Panc1 (cell line): ENCODE results near the gene RIMBP2. TPM values are rescaled to one million over a fixed set of nuclear protein-coding genes. Genes with fewer than 3 reads are reported as not detected.

Experiments
- ATAC-seq: fragments of 200-7000 bp; cut with Tn5 transposase; 2 replicates; pipeline ENCODE4 v1.9.1; 2020; ENCODE audit warnings: mild to moderate bottlenecking, moderate library complexity
- BruUV-seq: library from RNA; stranded (reverse); fragments of 400-500 nt; replicated peaks from 2 replicates; lab custom pipeline; 2021; lab: Mats Ljungman, UMichigan
- CTCF ChIA-PET: fragments of 300-600 bp; sonication (Branson Sonifier 250); formaldehyde crosslinking; loops from one replicate; lab custom pipeline; 2022; ENCODE audit warnings: antibody characterized with exemption; lab: Charles Lee
- POLR2A ChIA-PET: fragments of 300-600 bp; sonication (Branson Sonifier 250); formaldehyde crosslinking; loops from one replicate; lab custom pipeline; 2022; ENCODE audit warnings: antibody characterized with exemption; lab: Charles Lee
- DNase-seq: peaks from one replicate; pipeline ENCODE4 v3.0.0-alpha.2; 2010; ENCODE audit warnings: low read depth, low spot score
- H3K27ac ChIP-seq: 2 replicates; pipeline ENCODE4 v1.5.1; 2011; ENCODE audit warnings: mild to moderate bottlenecking, low read length, inconsistent platforms
- H3K27me3 ChIP-seq: fragments of 200-500 bp; sonication (Bioruptor generic); 2 replicates; pipeline ENCODE4 v1.6.0; 2014; ENCODE audit warnings: low read length, inconsistent platforms; ENCODE audit not compliant: control insufficient read depth, insufficient read depth
- H3K36me3 ChIP-seq: fragments of 200-500 bp; sonication (Bioruptor generic); 2 replicates; pipeline ENCODE4 v1.5.1; 2014; ENCODE audit warnings: inconsistent platforms, mild to moderate bottlenecking, low read length, moderate library complexity; ENCODE audit not compliant: control insufficient read depth, insufficient read depth
- H3K4me1 ChIP-seq: 2 replicates; pipeline ENCODE4 v1.5.1; 2011; ENCODE audit warnings: inconsistent platforms, mild to moderate bottlenecking, low read length, moderate library complexity; ENCODE audit not compliant: control insufficient read depth, insufficient read depth
- H3K4me3 ChIP-seq, 2 experiments: 2 replicates each; pipeline ENCODE4 v1.5.1; 2011 to 2012; ENCODE audit warnings: low read depth in 2 of 2, low read length in 2 of 2, mild to moderate bottlenecking in 2 of 2, inconsistent platforms in 1 of 2, moderate library complexity in 1 of 2
- H3K9me3 ChIP-seq: fragments of 200-500 bp; sonication (Bioruptor generic); 2 replicates; pipeline ENCODE4 v1.5.1; 2014; ENCODE audit warnings: low read depth, mild to moderate bottlenecking, inconsistent platforms, low read length, moderate library complexity; ENCODE audit not compliant: control insufficient read depth, insufficient read depth
- CTCF ChIP-seq: fragments of 450-650 bp; IDR thresholded peaks from 2 replicates; pipeline ENCODE4 v1.5.1; 2017; ENCODE audit warnings: mild to moderate bottlenecking
- POLR2AphosphoS5 ChIP-seq: IDR thresholded peaks from 2 replicates; pipeline ENCODE4 v1.6.1; 2012; ENCODE audit warnings: mild to moderate bottlenecking, low read depth, low read length, moderate library complexity
- REST ChIP-seq, 2 experiments: IDR thresholded peaks; 2 replicates each; pipeline ENCODE4 v1.6.1; 2011 to 2012; ENCODE audit warnings: low read depth in 2 of 2, control low read depth in 1 of 2, low read length in 1 of 2, mild to moderate bottlenecking in 1 of 2, moderate library complexity in 1 of 2; ENCODE audit not compliant: insufficient read depth in 1 of 2
- SIN3A ChIP-seq: IDR thresholded peaks from 2 replicates; pipeline ENCODE4 v1.6.1; 2012; ENCODE audit warnings: low read depth, mild to moderate bottlenecking, low read length, moderate library complexity, borderline replicate concordance; ENCODE audit not compliant: insufficient read depth
- TCF7L2 ChIP-seq: IDR thresholded peaks from 2 replicates; pipeline ENCODE4 v1.6.1; 2011; ENCODE audit warnings: mild to moderate bottlenecking, low read depth, low read length, inconsistent platforms
- in situ Hi-C: cut with HindIII; loops from 2 replicates; pipeline ENCODE4 v1.10.0; 2016; ENCODE audit warnings: low sequenced_read_pairs, low pct_unique_long_range_greater_than_20kb
- intact Hi-C: fragments of 100-400 bp; cut with micrococcal nuclease; formaldehyde crosslinking; loops from one replicate; pipeline ENCODE4 v1.10.0; 2022; ENCODE audit not compliant: unreplicated experiment
- total RNA-seq: library from RNA; stranded (reverse); gene quantifications from one replicate; pipeline ENCODE4 v1.2.1, GENCODE V29; 2021; ENCODE audit not compliant: unreplicated experiment

Gene RIMBP2
- total RNA-seq, 1 experiment from 2014 or later, result not detected

GRCh38 chr12:130674676-130675075 lies 41.4 kb downstream of the RIMBP2 start:
- intact Hi-C loops (no loop called here), in situ Hi-C loops (no loop called here)
- DNase-seq (no peak), ATAC-seq (no peak)
- no peaks in the 10 kb centered on the region for H3K4me1 ChIP-seq
- no peaks in the 10 kb centered on the region for H3K36me3 ChIP-seq
- no peak for TF ChIP-seq SIN3A
- POLR2A ChIA-PET, result no interaction called here
- no peak overlapping the region for H3K4me3 ChIP-seq
- H3K27ac ChIP-seq, result no peak overlapping the region
- CTCF ChIA-PET, result no interaction called here
- no peaks in the 10 kb centered on the region for H3K9me3 ChIP-seq
- no TSS peak for BruUV-seq
- H3K27me3 ChIP-seq, result no peaks in the 10 kb centered on the region

GRCh38 chr12:130673036-130673705 lies 42.9 kb downstream of the RIMBP2 start:
- Histone ChIP-seq H3K9me3 (no peaks in the 10 kb centered on the region), H3K27me3 (no peaks in the 10 kb centered on the region), H3K4me1 (no peaks in the 10 kb centered on the region), H3K4me3 (no peak overlapping the region), H3K27ac (no peak overlapping the region), H3K36me3 (no peaks in the 10 kb centered on the region)
- DNase-seq (no peak), ATAC-seq (no peak)
- in situ Hi-C loops (no loop called here), intact Hi-C loops (no loop called here)
- ChIA-PET CTCF (no interaction called here), POLR2A (no interaction called here)
- no TSS peak for BruUV-seq
- TF ChIP-seq REST (IDR thresholded peaks at IDR 0.05; ENCODE audit: insufficient read depth in 1 of 2, low read depth in 2 of 2, low read length in 1 of 2) (no peak), CTCF (no peak), POLR2AphosphoS5 (no peak), TCF7L2 (no peak), SIN3A (no peak)

GRCh38 chr12:130672089-130672820 lies 43.8 kb downstream of the RIMBP2 start:
- no peak for DNase-seq
- Histone ChIP-seq H3K27me3 (no peaks in the 10 kb centered on the region), H3K27ac (no peak overlapping the region), H3K4me3 (no peak overlapping the region), H3K4me1 (no peaks in the 10 kb centered on the region), H3K9me3 (no peaks in the 10 kb centered on the region), H3K36me3 (no peaks in the 10 kb centered on the region)
- no peak for ATAC-seq
- BruUV-seq, result no TSS peak
- ChIA-PET CTCF (no interaction called here), POLR2A (no interaction called here)
- in situ Hi-C loops (no loop called here), intact Hi-C loops (no loop called here)
- no peak for TF ChIP-seq REST (IDR thresholded peaks at IDR 0.05; ENCODE audit: insufficient read depth in 1 of 2, low read depth in 2 of 2, low read length in 1 of 2)
- TF ChIP-seq CTCF, result no peak
- TF ChIP-seq POLR2AphosphoS5, result no peak
- no peak for TF ChIP-seq SIN3A
- no peak for TF ChIP-seq TCF7L2
